SK-N-SH treated with all-trans-retinoic acid at 6 μM for 48 hours (cell line): ENCODE measurements around the gene MYO18A.
"Not testable (repeated sequence)": the region's sequence is repeated elsewhere in the genome, so short reads cannot be mapped to it uniquely, and the experiment has no call there.

ENCODE experiments used
- ARNTL ChIP-seq: fragments of 450-650 bp; formaldehyde crosslinking; IDR thresholded peaks from 2 replicates; pipeline ENCODE4 v1.5.0; 2020; ENCODE audit warnings: low read depth, mild to moderate bottlenecking, moderate library complexity, borderline replicate concordance
- BACH2 ChIP-seq: fragments of 250-450 bp; sonication (Bioruptor Pico); IDR thresholded peaks from 2 replicates; pipeline ENCODE4 v1.9.0; 2021; ENCODE audit warnings: mild to moderate bottlenecking, borderline replicate concordance
- CSDC2 ChIP-seq: fragments of 250-450 bp; sonication (Bioruptor Pico); IDR thresholded peaks from 2 replicates; pipeline ENCODE4 v1.5.0; 2020; ENCODE audit warnings: mild to moderate bottlenecking, moderate library complexity
- ESRRG ChIP-seq: fragments of 250-450 bp; sonication (Bioruptor Pico); IDR thresholded peaks from 2 replicates; pipeline ENCODE4 v1.6.1; 2021; ENCODE audit warnings: mild to moderate bottlenecking
- PATZ1 ChIP-seq: fragments of 250-450 bp; sonication (Bioruptor Pico); IDR thresholded peaks from 2 replicates; pipeline ENCODE4 v1.8.0; 2020; ENCODE audit warnings: mild to moderate bottlenecking, moderate library complexity, borderline replicate concordance
- ZC3H10 ChIP-seq: fragments of 250-450 bp; sonication (Bioruptor Pico); IDR thresholded peaks from 2 replicates; pipeline ENCODE4 v1.5.1; 2021; ENCODE audit warnings: mild to moderate bottlenecking, moderate library complexity
- ZFP3 ChIP-seq: fragments of 250-450 bp; sonication (Bioruptor Pico); IDR thresholded peaks from 2 replicates; pipeline ENCODE4 v1.5.0; 2020; ENCODE audit warnings: mild to moderate bottlenecking, moderate library complexity
- ZFP30 ChIP-seq: fragments of 450-650 bp; formaldehyde crosslinking; IDR thresholded peaks from 2 replicates; pipeline ENCODE4 v1.5.0; 2022; ENCODE audit warnings: mild to moderate bottlenecking, moderate library complexity
- ZNF565 ChIP-seq: fragments of 450-650 bp; formaldehyde crosslinking; conservative IDR thresholded peaks from 2 replicates; pipeline ENCODE4 v1.5.0; 2020; ENCODE audit warnings: low read depth, mild to moderate bottlenecking, moderate library complexity
- ZNF70 ChIP-seq: fragments of 450-650 bp; formaldehyde crosslinking; IDR thresholded peaks from 2 replicates; pipeline ENCODE4 v1.5.0; 2020; ENCODE audit warnings: mild to moderate bottlenecking, moderate library complexity
- TF ChIP-seq, protein P1 (sequence below): fragments of 250-450 bp; sonication (Bioruptor Pico); IDR thresholded peaks from 2 replicates; pipeline ENCODE4 v1.8.0; 2021; ENCODE audit warnings: low read depth, mild to moderate bottlenecking, moderate library complexity, borderline replicate concordance
- TF ChIP-seq, protein P2 (sequence below): fragments of 250-450 bp; sonication (Bioruptor Pico); IDR thresholded peaks from 2 replicates; pipeline ENCODE4 v1.5.1; 2020; ENCODE audit warnings: low read depth, mild to moderate bottlenecking, moderate library complexity

GRCh38 chr17:29221338-29221737 lies 41.1 kb upstream of the MYO18A start:
- TF ChIP-seq, protein P1, sequence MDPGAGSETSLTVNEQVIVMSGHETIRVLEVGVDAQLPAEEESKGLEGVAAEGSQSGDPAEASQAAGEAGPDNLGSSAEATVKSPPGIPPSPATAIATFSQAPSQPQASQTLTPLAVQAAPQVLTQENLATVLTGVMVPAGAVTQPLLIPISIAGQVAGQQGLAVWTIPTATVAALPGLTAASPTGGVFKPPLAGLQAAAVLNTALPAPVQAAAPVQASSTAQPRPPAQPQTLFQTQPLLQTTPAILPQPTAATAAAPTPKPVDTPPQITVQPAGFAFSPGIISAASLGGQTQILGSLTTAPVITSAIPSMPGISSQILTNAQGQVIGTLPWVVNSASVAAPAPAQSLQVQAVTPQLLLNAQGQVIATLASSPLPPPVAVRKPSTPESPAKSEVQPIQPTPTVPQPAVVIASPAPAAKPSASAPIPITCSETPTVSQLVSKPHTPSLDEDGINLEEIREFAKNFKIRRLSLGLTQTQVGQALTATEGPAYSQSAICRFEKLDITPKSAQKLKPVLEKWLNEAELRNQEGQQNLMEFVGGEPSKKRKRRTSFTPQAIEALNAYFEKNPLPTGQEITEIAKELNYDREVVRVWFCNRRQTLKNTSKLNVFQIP (CRISPR knock-in tag), result not testable (repeated sequence)
- not testable (repeated sequence) for TF ChIP-seq PATZ1, ZFP3, ZNF565, ZFP30, ESRRG, ZNF70, BACH2, CSDC2, ARNTL, ZC3H10 (CRISPR knock-in tag)
- TF ChIP-seq, protein P2, sequence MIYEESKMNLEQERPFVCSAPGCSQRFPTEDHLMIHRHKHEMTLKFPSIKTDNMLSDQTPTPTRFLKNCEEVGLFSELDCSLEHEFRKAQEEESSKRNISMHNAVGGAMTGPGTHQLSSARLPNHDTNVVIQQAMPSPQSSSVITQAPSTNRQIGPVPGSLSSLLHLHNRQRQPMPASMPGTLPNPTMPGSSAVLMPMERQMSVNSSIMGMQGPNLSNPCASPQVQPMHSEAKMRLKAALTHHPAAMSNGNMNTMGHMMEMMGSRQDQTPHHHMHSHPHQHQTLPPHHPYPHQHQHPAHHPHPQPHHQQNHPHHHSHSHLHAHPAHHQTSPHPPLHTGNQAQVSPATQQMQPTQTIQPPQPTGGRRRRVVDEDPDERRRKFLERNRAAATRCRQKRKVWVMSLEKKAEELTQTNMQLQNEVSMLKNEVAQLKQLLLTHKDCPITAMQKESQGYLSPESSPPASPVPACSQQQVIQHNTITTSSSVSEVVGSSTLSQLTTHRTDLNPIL (CRISPR knock-in tag), result not testable (repeated sequence)
